ENCODE data around the gene CLK3. TPM values are rescaled to one million over a fixed set of nuclear protein-coding genes. Genes with fewer than 3 reads are reported as not detected.

CLK3 gene
- total and polyA plus RNA-seq, 2 of the 8 experiments (the other 6 are each of a cell fraction or from before 2014, with no cell fraction given), result 43.5 to 67.3 TPM

- TF ChIP-seq RXRA (IDR thresholded peaks at IDR 0.05; ENCODE audit: insufficient read depth, low read depth, low read length), result no peak
- TF ChIP-seq CTBP2 (IDR thresholded peaks at IDR 0.05; ENCODE audit: borderline replicate concordance, insufficient read depth, insufficient read length, low read length), result no peak
- no peak for TF ChIP-seq ATF3 (IDR thresholded peaks at IDR 0.05; ENCODE audit: insufficient read depth, low read depth, low read length)
- no peak for TF ChIP-seq CBX5 (IDR thresholded peaks at IDR 0.05; ENCODE audit: low read depth, low read length)
- no peak for TF ChIP-seq GABPA (IDR thresholded peaks at IDR 0.05; ENCODE audit: borderline replicate concordance, insufficient read depth, low read length)
These were observed 12.4 kb upstream of the CLK3 start (continued) for GRCh38 chr15:74603026-74603788.

Measured in H1 (cell line).